NCI-H1417 treated with DMSO at 0.1 percent for 48 hours (cell line): ENCODE results near the gene JAK1.
A peak's percentile ranks its signal among the peaks of the same experiment; 100 is the strongest.
"Not testable (repeated sequence)": the region's sequence is repeated elsewhere in the genome, so short reads cannot be mapped to it uniquely, and the experiment has no call there.

Experiments used
- DNase-seq: peaks from one replicate; lab custom pipeline; 2025; lab: John Stamatoyannopoulos, UW

Gene JAK1

GRCh38 chr1:64948905-64949833 is 17.2 kb downstream of the JAK1 start:
- DNase-seq, result no peak

GRCh38 chr1:64948216-64948615 is 18.1 kb downstream of the JAK1 start:
- no peak for DNase-seq

GRCh38 chr1:64946916-64947315 is 19.4 kb downstream of the JAK1 start:
- DNase-seq, result no peak

- no peak for DNase-seq
Observed at GRCh38 chr1:64944913-64945312, 21.4 kb downstream of the JAK1 start.

GRCh38 chr1:64942675-64943074 is 23.7 kb downstream of the JAK1 start:
- no peak for DNase-seq

- DNase-seq, result no peak
Observed at GRCh38 chr1:64942118-64942517, 24.2 kb downstream of the JAK1 start.

- DNase-seq, result no peak
Observed at GRCh38 chr1:64941461-64942117, 24.8 kb downstream of the JAK1 start.

- peak; percentile 26 for DNase-seq
Observed at GRCh38 chr1:64940025-64940424, 26.3 kb downstream of the JAK1 start.

- no peak for DNase-seq
Observed at GRCh38 chr1:64938991-64939390, 27.4 kb downstream of the JAK1 start.

GRCh38 chr1:64936956-64937355 is 29.4 kb downstream of the JAK1 start:
- DNase-seq, result no peak

- no peak for DNase-seq
Observed at GRCh38 chr1:64935551-64936155, 30.7 kb downstream of the JAK1 start.

GRCh38 chr1:64934878-64935275 is 31.5 kb downstream of the JAK1 start:
- DNase-seq, result no peak

GRCh38 chr1:64934115-64934877 is 32.1 kb downstream of the JAK1 start:
- DNase-seq, result no peak

GRCh38 chr1:64933296-64934070 is 32.9 kb downstream of the JAK1 start:
- no peak for DNase-seq

- DNase-seq, result no peak
Observed at GRCh38 chr1:64932962-64933295, 33.4 kb downstream of the JAK1 start.

- not testable (repeated sequence) for DNase-seq
Observed at GRCh38 chr1:64930640-64931039, 35.7 kb downstream of the JAK1 start.

- DNase-seq, result no peak
Observed at GRCh38 chr1:64929221-64929620, 37.1 kb downstream of the JAK1 start.

GRCh38 chr1:64928325-64928724 is 38.0 kb downstream of the JAK1 start:
- no peak for DNase-seq

- DNase-seq, result no peak
Observed at GRCh38 chr1:64925594-64925993, 40.8 kb downstream of the JAK1 start.

- peak; percentile 61 for DNase-seq
Observed at GRCh38 chr1:64923294-64923718, 43.0 kb downstream of the JAK1 start.

- DNase-seq, result no peak
Observed at GRCh38 chr1:64922336-64922735, 44.0 kb downstream of the JAK1 start.
